Mucosa of descending colon (tissue), 3 donors: ENCODE data around the gene RAPGEF3. TPM values are rescaled to one million over a fixed set of nuclear protein-coding genes. Genes with fewer than 3 reads are reported as not detected.

Experiments used
- ATAC-seq: fragments of 200-7000 bp; cut with Tn5 transposase; one replicate; pipeline ENCODE4 v1.9.1; 2020; ENCODE audit warnings: mild to moderate bottlenecking, moderate library complexity
- DNase-seq, 3 donors: peaks; one replicate each; pipeline ENCODE4 v3.0.0-alpha.2; 2020
- H3K36me3 ChIP-seq: fragments of 200-600 bp; one replicate; pipeline ENCODE4 v1.8.0; 2021; ENCODE audit warnings: low read depth, mild to moderate bottlenecking
- H3K4me1 ChIP-seq: fragments of 200-600 bp; one replicate; pipeline ENCODE4 v1.8.0; 2021; ENCODE audit warnings: low read depth, mild to moderate bottlenecking
- H3K4me3 ChIP-seq: fragments of 200-600 bp; one replicate; pipeline ENCODE4 v1.8.0; 2021; ENCODE audit warnings: mild to moderate bottlenecking
- H3K9me3 ChIP-seq: fragments of 200-600 bp; one replicate; pipeline ENCODE4 v1.8.0; 2021; ENCODE audit warnings: mild to moderate bottlenecking
- intact Hi-C, 2 donors: fragments of 100-400 bp; cut with DNase I in 1 of 2; cut with micrococcal nuclease in 1 of 2; formaldehyde crosslinking; loops; one replicate each; pipeline versions ENCODE4 v1.11.0 to v1.11.1; 2022; cut with DNase I, micrococcal nuclease
- total RNA-seq, 3 donors: library from RNA; stranded (reverse); fragmentation: NEBNext Ultra II Directional in 2 of 3; extraction: Animal tissue kit (Norgen Biotek cat#: 25700) in 2 of 3; gene quantifications; one replicate each; pipeline versions ENCODE4 v1.2.1 to v1.2.4, GENCODE V29; 2021 to 2023
- TF ChIP-seq, protein P1 (sequence below): fragments of 200-600 bp; IDR thresholded peaks from one replicate; pipeline ENCODE4 v1.8.0; 2022; ENCODE audit warnings: antibody characterized with exemption, mild to moderate bottlenecking
- donor health status: DM: no; HTN: no; CAD: no; lungs with moderate emphysema.
- donor health status: DM: no; HTN: no; CAD: no.
- donor health status: DM: no; HTN: yes; CAD: no.

RAPGEF3 gene
- total RNA-seq, 3 donors from 2014 or later: 9.5 to 15.6 (median 11.4) TPM

DNA sequence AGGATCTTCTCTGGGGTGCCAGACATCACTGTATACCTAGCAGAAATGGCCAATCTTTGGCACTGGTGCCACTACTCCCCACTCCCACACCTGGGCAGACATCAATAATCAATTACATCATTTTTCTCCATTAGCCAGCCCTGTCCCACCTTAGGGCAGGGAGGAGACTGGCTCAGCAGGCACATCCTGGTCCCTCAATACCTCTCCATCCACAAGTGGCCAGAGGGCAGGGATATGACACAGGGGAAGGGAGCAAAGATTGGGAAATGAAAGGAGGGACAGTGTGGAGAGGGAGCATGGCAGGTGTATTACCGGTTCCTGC is 10.2 kb downstream of the RAPGEF3 start:
- no peak overlapping the region for H3K4me3 ChIP-seq
- no peaks in the 10 kb centered on the region for H3K36me3 ChIP-seq
- DNase-seq (no peak), ATAC-seq (no peak)
- TF ChIP-seq, protein P1, sequence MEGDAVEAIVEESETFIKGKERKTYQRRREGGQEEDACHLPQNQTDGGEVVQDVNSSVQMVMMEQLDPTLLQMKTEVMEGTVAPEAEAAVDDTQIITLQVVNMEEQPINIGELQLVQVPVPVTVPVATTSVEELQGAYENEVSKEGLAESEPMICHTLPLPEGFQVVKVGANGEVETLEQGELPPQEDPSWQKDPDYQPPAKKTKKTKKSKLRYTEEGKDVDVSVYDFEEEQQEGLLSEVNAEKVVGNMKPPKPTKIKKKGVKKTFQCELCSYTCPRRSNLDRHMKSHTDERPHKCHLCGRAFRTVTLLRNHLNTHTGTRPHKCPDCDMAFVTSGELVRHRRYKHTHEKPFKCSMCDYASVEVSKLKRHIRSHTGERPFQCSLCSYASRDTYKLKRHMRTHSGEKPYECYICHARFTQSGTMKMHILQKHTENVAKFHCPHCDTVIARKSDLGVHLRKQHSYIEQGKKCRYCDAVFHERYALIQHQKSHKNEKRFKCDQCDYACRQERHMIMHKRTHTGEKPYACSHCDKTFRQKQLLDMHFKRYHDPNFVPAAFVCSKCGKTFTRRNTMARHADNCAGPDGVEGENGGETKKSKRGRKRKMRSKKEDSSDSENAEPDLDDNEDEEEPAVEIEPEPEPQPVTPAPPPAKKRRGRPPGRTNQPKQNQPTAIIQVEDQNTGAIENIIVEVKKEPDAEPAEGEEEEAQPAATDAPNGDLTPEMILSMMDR: no peak
- peaks cover 9% of the 10 kb centered on the region for H3K4me1 ChIP-seq
- intact Hi-C loops: loop anchor here in 1 of 2 donors (10.0 kb wide), 1 partner anchor 86 kb away; no protein-coding TSS in a partner anchor
- no peaks in the 10 kb centered on the region for H3K9me3 ChIP-seq

GRCh38 chr12:47747596-47748506 is 10.8 kb downstream of the RAPGEF3 start:
- TF ChIP-seq, protein P1: no peak
- intact Hi-C loops: loop anchor here in 1 of 2 donors (10.0 kb wide), 1 partner anchor 87 kb away; no protein-coding TSS in a partner anchor
- Histone ChIP-seq H3K4me1 (peaks cover 3% of the 10 kb centered on the region), H3K4me3 (no peak overlapping the region), H3K9me3 (no peaks in the 10 kb centered on the region), H3K36me3 (no peaks in the 10 kb centered on the region)
- ATAC-seq (no peak), DNase-seq (no peak)

- TF ChIP-seq, protein P1: no peak
- Histone ChIP-seq H3K4me1 (peaks cover 2% of the 10 kb centered on the region), H3K4me3 (no peak overlapping the region), H3K36me3 (no peaks in the 10 kb centered on the region), H3K9me3 (no peaks in the 10 kb centered on the region)
- ATAC-seq: peak; percentile 21
- intact Hi-C loops: loop anchor here in 1 of 2 donors (10.0 kb wide), 1 partner anchor 88 kb away; no protein-coding TSS in a partner anchor
- DNase-seq: no peak
These were observed 11.6 kb downstream of the RAPGEF3 start for GRCh38 chr12:47747126-47747525.

- intact Hi-C loops: loop anchor here in 1 of 2 donors (10.0 kb wide), 1 partner anchor 88 kb away; no protein-coding TSS in a partner anchor
- H3K4me3 ChIP-seq: no peak overlapping the region
- no peak for DNase-seq
- no peaks in the 10 kb centered on the region for H3K36me3 ChIP-seq
- H3K9me3 ChIP-seq: no peaks in the 10 kb centered on the region
- TF ChIP-seq, protein P1: no peak
- H3K4me1 ChIP-seq: peaks cover 3% of the 10 kb centered on the region
- no peak for ATAC-seq
These were observed 12.2 kb downstream of the RAPGEF3 start for GRCh38 chr12:47746523-47746922.

GRCh38 chr12:47746073-47746472 is 12.6 kb downstream of the RAPGEF3 start:
- no peak for DNase-seq
- intact Hi-C loops: loop anchor here in 1 of 2 donors (10.0 kb wide), 1 partner anchor 89 kb away; no protein-coding TSS in a partner anchor
- no peak for ATAC-seq
- Histone ChIP-seq H3K36me3 (no peaks in the 10 kb centered on the region), H3K9me3 (no peaks in the 10 kb centered on the region), H3K4me3 (no peak overlapping the region), H3K4me1 (peaks cover 8% of the 10 kb centered on the region)
- TF ChIP-seq, protein P1: no peak
